Measurements from ENCODE around the gene ECHDC3.
"Not testable (repeated sequence)": the region's sequence is repeated elsewhere in the genome, so short reads cannot be mapped to it uniquely, and the experiment has no call there.

Gene ECHDC3

GRCh38 chr10:11719496-11720259, 22.5 kb upstream of the ECHDC3 start:
- DNase-seq = no peak

DNA sequence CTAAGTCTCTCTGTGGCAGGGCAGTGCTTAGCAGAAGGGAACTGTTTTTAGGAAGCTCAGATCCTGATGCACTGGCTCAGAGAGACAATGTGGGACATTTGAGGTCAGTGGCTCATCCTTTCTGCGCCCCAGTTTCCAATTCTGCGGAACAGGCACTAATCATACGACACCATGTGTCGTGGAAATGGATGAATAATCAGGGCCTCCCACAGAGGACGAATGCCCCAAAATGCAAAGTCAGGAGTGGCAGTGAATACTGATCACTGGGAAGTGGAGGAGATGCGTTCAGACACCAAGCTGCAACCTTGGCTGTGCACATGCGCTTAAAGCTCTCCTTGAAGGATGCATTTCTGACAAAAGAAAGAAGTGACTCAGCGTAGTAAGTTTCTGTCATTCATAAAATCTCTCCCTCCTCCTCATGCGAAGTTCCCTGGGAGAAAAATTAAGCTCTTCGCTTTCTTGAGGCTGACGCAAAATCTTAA, 21.9 kb upstream of the ECHDC3 start:
- DNase-seq = no peak

GRCh38 chr10:11721806-11722205, 20.4 kb upstream of the ECHDC3 start:
- DNase-seq = no peak

DNA sequence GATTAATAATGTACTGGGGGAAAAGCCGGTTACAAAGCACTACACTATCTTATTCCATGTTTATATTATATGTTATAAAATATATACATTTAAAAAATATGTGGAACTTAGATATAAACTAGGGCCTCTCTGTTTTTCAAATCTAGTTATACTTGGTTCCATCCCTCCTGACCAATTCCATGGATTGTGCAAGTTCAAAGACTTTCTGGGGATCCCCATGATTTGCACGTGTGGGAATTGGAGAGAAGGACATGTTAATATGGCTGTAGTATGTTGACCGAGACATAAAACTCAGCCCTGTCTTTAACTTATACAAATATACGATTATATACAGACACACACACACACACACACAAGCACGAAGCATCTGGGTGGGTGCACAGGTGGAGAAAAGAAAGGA, 18.8 kb upstream of the ECHDC3 start:
- DNase-seq = no peak

GRCh38 chr10:11724938-11725776, 17.0 kb upstream of the ECHDC3 start:
- no peak for DNase-seq

- DNase-seq = no peak
Observed at GRCh38 chr10:11725912-11726311, 16.3 kb upstream of the ECHDC3 start.

GRCh38 chr10:11727563-11727962, 14.6 kb upstream of the ECHDC3 start:
- DNase-seq = no peak

- DNase-seq = no peak
Observed at GRCh38 chr10:11728353-11728752, 13.8 kb upstream of the ECHDC3 start.

GRCh38 chr10:11729790-11730315, 12.3 kb upstream of the ECHDC3 start:
- DNase-seq = no peak

GRCh38 chr10:11730779-11731178, 11.4 kb upstream of the ECHDC3 start:
- no peak for DNase-seq

GRCh38 chr10:11736767-11737166, 5.4 kb upstream of the ECHDC3 start:
- not testable (repeated sequence) for DNase-seq

DNA sequence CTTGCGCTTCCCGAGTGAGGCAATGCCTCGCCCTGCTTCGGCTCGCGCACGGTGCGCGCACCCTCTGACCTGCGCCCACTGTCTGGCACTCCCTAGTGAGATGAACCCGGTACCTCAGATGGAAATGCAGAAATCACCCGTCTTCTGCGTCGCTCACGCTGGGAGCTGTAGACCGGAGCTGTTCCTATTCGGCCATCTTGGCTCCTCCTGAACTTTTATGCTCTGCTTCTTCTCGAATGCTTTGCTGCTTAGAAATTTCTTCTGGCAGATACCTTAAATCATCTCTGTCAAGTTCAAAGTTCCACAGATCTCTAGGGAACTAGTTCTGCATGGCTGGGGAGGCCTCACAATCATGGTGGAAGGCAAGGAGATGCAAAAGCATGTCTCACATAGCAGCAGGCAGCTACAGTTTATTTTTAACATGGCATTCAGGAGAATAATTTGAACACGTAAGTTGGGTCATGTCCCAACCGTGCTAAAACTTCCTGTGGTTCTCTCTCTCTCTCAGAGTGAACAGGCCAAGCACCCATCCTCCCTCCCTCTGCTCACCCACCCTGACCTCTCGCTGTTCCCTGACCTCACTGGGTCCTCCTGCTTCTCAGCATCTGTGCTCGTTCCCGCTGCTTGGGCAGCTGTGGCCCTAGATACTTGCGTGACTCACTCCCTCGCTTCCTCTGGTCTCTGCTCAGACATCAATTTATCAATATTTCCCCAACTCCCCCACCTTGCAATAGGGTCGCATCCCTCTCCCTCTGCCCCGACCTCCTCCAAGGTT, 4.7 kb upstream of the ECHDC3 start:
- DNase-seq = not testable (repeated sequence)

- no peak for DNase-seq
Observed at GRCh38 chr10:11740907-11741306, 1.3 kb upstream of the ECHDC3 start.

- DNase-seq = no peak
Observed at GRCh38 chr10:11741608-11742007, 574 bp upstream of the ECHDC3 start.

- DNase-seq = no peak
Observed at GRCh38 chr10:11742779-11743298, 657 bp downstream of the ECHDC3 start.

DNA sequence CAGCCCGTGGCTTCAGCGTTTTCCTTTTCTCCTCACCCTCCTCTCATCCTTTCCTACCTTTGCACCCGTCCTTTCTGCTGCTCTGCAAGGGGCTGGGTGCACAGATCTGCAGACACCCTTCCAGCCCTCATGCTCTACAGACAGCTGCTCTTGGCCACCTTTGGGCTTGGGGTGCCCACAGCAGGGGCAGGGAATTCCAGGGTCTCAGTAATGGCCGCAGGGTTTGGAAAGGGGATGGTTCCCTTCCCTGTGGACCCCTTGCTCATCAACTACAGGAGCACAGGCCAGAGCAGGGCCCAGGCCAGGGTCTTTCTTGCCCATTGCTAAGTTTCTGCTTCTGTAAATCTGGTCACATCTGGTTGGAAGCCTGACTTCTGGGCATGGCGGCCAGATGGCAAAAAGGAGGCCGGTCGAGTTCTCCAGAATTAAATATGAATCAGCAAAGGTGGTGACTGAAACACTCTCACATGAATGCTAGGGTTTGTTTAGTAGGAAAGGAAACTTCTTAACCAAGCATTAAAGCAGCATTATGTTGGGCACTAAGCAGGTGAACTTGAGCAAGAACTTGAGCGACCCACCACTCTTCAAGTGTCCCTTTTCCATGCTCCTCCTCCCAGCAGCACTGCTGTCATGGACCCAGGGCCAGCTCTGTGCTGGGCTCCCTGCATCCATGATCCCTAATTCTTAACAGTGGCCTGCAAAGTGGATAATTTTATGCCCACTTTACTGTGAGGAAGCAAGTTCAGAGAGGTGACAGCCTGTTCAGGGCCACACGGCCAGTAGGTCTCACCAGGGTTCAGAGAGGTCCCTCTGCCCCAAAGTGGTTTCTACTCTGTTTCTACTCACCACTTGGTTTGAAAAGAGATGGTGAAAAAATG, 1.5 kb downstream of the ECHDC3 start:
- no peak for DNase-seq

GRCh38 chr10:11745045-11745444, 2.9 kb downstream of the ECHDC3 start:
- DNase-seq = no peak

GRCh38 chr10:11746883-11747539, 4.8 kb downstream of the ECHDC3 start:
- no peak for DNase-seq

DNA sequence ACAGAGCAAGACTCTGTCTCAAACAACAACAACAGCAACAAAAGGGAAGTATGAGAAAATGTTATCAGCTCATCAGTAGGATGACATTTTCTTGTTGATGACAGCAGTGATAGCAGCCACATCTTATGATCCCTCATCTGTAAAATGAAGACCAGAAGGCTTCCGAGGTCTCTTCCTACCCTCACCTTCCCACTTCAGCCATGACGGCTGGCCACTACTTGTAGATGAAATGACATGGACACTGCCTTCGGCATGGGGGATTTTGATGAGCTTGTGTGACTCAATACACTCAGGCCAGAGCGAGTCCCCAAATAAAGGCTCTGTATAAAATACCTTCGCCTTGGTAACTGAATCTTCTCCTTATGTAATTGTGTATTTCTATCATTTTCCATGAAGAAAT, 6.7 kb downstream of the ECHDC3 start:
- DNase-seq = no peak

GRCh38 chr10:11750420-11750819, 8.2 kb downstream of the ECHDC3 start:
- DNase-seq = no peak

DNA sequence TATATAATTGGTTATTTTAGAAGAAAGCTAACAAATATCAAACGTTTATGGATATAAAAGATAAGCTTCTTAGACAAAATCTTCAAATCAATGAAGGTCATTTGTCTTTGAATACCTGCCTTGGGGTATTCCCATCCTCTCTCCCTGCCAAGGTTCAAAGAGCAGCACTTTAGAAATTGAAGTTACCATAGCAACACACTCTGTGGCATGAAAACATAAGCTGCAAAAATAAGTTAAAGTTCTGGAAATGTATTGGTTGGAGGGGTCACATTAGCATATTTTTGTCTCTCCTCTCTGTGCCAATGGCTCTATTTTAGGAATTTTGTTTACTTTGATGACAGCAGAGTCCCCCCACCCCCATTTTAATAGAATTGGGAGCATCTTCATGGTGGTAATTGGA, 12.0 kb downstream of the ECHDC3 start:
- no peak for DNase-seq

All from activated CD4-positive, alpha-beta T cell treated with anti-CD3 and anti-CD28 coated beads, Interleukin-2, amount 50 U/mL, for 4 hours (primary cell).